HuH-7.5 (cell line): ENCODE results near the gene MERTK.
"Not testable (repeated sequence)": the region's sequence is repeated elsewhere in the genome, so short reads cannot be mapped to it uniquely, and the experiment has no call there.

Experiments used
- DNase-seq: peaks from one replicate; pipeline ENCODE4 v3.0.0; 2011; ENCODE audit warnings: low spot score

The MERTK gene

GRCh38 chr2:112012556-112012955 is 114.1 kb downstream of the MERTK start:
- no peak for DNase-seq

GRCh38 chr2:112018846-112019245 is 120.4 kb downstream of the MERTK start:
- no peak for DNase-seq

- DNase-seq = no peak
Measured at GRCh38 chr2:112019569-112019982, 121.2 kb downstream of the MERTK start.

GRCh38 chr2:112020561-112020960 is 122.2 kb downstream of the MERTK start:
- DNase-seq = no peak

GRCh38 chr2:112021290-112021689 is 122.9 kb downstream of the MERTK start:
- no peak for DNase-seq

- no peak for DNase-seq
Measured at GRCh38 chr2:112021781-112022231, 123.4 kb downstream of the MERTK start.

- no peak for DNase-seq
Measured at GRCh38 chr2:112023707-112024106, 125.3 kb downstream of the MERTK start.

- DNase-seq = no peak
Measured at GRCh38 chr2:112024231-112024630, 125.8 kb downstream of the MERTK start.

- no peak for DNase-seq
Measured at GRCh38 chr2:112024896-112025491, 126.6 kb downstream of the MERTK start.

GRCh38 chr2:112026509-112026908 is 128.1 kb downstream of the MERTK start:
- DNase-seq = no peak

GRCh38 chr2:112027767-112028166 is 129.4 kb downstream of the MERTK start:
- no peak for DNase-seq

GRCh38 chr2:112029164-112029563 is 130.8 kb downstream of the MERTK start:
- no peak for DNase-seq

GRCh38 chr2:112031473-112032223 is 133.2 kb downstream of the MERTK start:
- DNase-seq = no peak

- DNase-seq = no peak
Measured at GRCh38 chr2:112032224-112032586, 133.8 kb downstream of the MERTK start.

- DNase-seq = no peak
Measured at GRCh38 chr2:112032689-112033465, 134.5 kb downstream of the MERTK start.

- no peak for DNase-seq
Measured at GRCh38 chr2:112033600-112033999, 135.2 kb downstream of the MERTK start.

GRCh38 chr2:112034924-112035323 is 136.5 kb downstream of the MERTK start:
- DNase-seq = no peak

GRCh38 chr2:112035786-112036185 is 137.4 kb downstream of the MERTK start:
- DNase-seq = no peak

GRCh38 chr2:112039556-112039955 is 141.1 kb downstream of the MERTK start:
- DNase-seq = not testable (repeated sequence)

GRCh38 chr2:112040066-112040465 is 141.7 kb downstream of the MERTK start:
- not testable (repeated sequence) for DNase-seq

- DNase-seq = not testable (repeated sequence)
Measured at GRCh38 chr2:112041460-112041859, 143.1 kb downstream of the MERTK start.

- DNase-seq = no peak
Measured at GRCh38 chr2:112045446-112046014, 147.1 kb downstream of the MERTK start.

- DNase-seq = no peak
Measured at GRCh38 chr2:112046231-112046630, 147.8 kb downstream of the MERTK start.
